HCT116 (cell line): ENCODE results near the gene KAZN. TPM values are rescaled to one million over a fixed set of nuclear protein-coding genes. Genes with fewer than 3 reads are reported as not detected.

Experiments used
- ATAC-seq: fragments of 200-7000 bp; cut with Tn5 transposase; 2 replicates; pipeline ENCODE4 v1.9.1; 2020; ENCODE audit warnings: mild to moderate bottlenecking, moderate library complexity
- BruUV-seq: library from RNA; stranded (reverse); fragments of 400-500 nt; replicated peaks from 2 replicates; lab custom pipeline; 2021; lab: Mats Ljungman, UMichigan
- CTCF ChIA-PET: fragments of 300-600 bp; sonication (Branson Sonifier 250); formaldehyde crosslinking; loops from one replicate; lab custom pipeline; 2021; ENCODE audit warnings: antibody characterized with exemption; lab: Charles Lee
- POLR2A ChIA-PET: fragments of 300-600, 350-600 bp; sonication (Branson Sonifier 250); formaldehyde crosslinking; loops from one replicate; lab custom pipeline; 2021; ENCODE audit warnings: antibody characterized with exemption; lab: Charles Lee
- RAD21 ChIA-PET, 2 experiments: fragments of 300-600 bp; sonication (Branson Sonifier 250); formaldehyde crosslinking; loops; one replicate each; lab custom pipeline; 2023; ENCODE audit warnings: low total read pairs in 2 of 2; ENCODE audit not compliant: uncharacterized antibody in 2 of 2, unreplicated experiment in 2 of 2, low non-redundant PET in 1 of 2; lab: Charles Lee
- DNase-seq: peaks from one replicate; pipeline ENCODE4 v3.0.0-alpha.2; 2010; ENCODE audit warnings: low read depth, low spot score
- H2AFZ ChIP-seq: fragments of 200-600 bp; shearing (Covaris generic), sonication (generic); 2 replicates; pipeline ENCODE4 v1.6.1; 2017; ENCODE audit warnings: low read depth, mixed run types, mixed read lengths, antibody characterized with exemption, low read length; ENCODE audit not compliant: poor library complexity, severe bottlenecking
- H3K27ac ChIP-seq: 2 replicates; pipeline ENCODE4 v1.5.1; 2012; ENCODE audit warnings: low read depth, low read length
- H3K27me3 ChIP-seq: fragments of 200-600 bp; sonication (generic); 2 replicates; pipeline ENCODE4 v1.6.1; 2016; ENCODE audit warnings: mixed run types, low read length, mixed read lengths; ENCODE audit not compliant: insufficient read depth
- H3K36me3 ChIP-seq, 2 experiments: fragments of 200-500 bp in 1 of 2; fragments of 200-600 bp in 1 of 2; sonication (Bioruptor generic) in 1 of 2; sonication (generic) in 1 of 2; 2 replicates each; pipeline versions ENCODE4 v1.5.1 to v1.6.1; 2014 to 2016; ENCODE audit warnings: low read length in 2 of 2, inconsistent platforms in 1 of 2, mixed read lengths in 1 of 2, mixed run types in 1 of 2; ENCODE audit not compliant: insufficient read depth in 2 of 2, control insufficient read depth in 1 of 2
- H3K4me1 ChIP-seq, 2 experiments: fragments of 200-600 bp in 1 of 2; sonication (generic) in 1 of 2; 2 replicates each; pipeline versions ENCODE4 v1.5.1 to v1.6.1; 2012 to 2017; ENCODE audit warnings: low read length in 2 of 2, inconsistent platforms in 1 of 2, mild to moderate bottlenecking in 1 of 2, mixed read lengths in 1 of 2, mixed run types in 1 of 2, moderate library complexity in 1 of 2; ENCODE audit not compliant: insufficient read depth in 2 of 2, control insufficient read depth in 1 of 2
- H3K4me2 ChIP-seq: fragments of 200-600 bp; sonication (generic); 2 replicates; pipeline ENCODE4 v1.6.1; 2017; ENCODE audit warnings: mixed run types, low read length, mixed read lengths
- H3K4me3 ChIP-seq, 2 experiments: fragments of 200-600 bp in 1 of 2; sonication (generic) in 1 of 2; replicated peaks in 1 of 2; 2 replicates each; pipeline ENCODE4 v1.5.1; 2011 to 2016; ENCODE audit warnings: low read length in 2 of 2, control low read depth in 1 of 2, low read depth in 1 of 2, mild to moderate bottlenecking in 1 of 2, mixed read lengths in 1 of 2, mixed run types in 1 of 2
- H3K79me2 ChIP-seq: fragments of 200-600 bp; sonication (generic); 2 replicates; pipeline ENCODE4 v1.6.1; 2017; ENCODE audit warnings: mild to moderate bottlenecking, mixed run types, low read length, moderate library complexity, mixed read lengths; ENCODE audit not compliant: insufficient read depth
- H3K9ac ChIP-seq: fragments of 200-600 bp; sonication (generic); 2 replicates; pipeline ENCODE4 v1.6.1; 2016; ENCODE audit warnings: low read length, mixed read lengths
- H3K9me2 ChIP-seq: fragments of 200-600 bp; sonication (generic), shearing (Covaris generic); 2 replicates; pipeline ENCODE4 v1.6.1; 2017; ENCODE audit warnings: mixed run types, mild to moderate bottlenecking, moderate library complexity; ENCODE audit not compliant: insufficient read depth
- H3K9me3 ChIP-seq, 2 experiments: fragments of 200-500 bp in 1 of 2; fragments of 200-600 bp in 1 of 2; sonication (Bioruptor generic) in 1 of 2; sonication (generic) in 1 of 2; 2 replicates each; pipeline ENCODE4 v1.6.1; 2014 to 2017; ENCODE audit warnings: low read length in 2 of 2, mixed read lengths in 2 of 2, inconsistent platforms in 1 of 2, low read depth in 1 of 2, mild to moderate bottlenecking in 1 of 2, mixed run types in 1 of 2, moderate library complexity in 1 of 2; ENCODE audit not compliant: control insufficient read depth in 1 of 2, insufficient read depth in 1 of 2
- H4K20me1 ChIP-seq: fragments of 200-600 bp; sonication (generic), shearing (Covaris generic); 2 replicates; pipeline ENCODE4 v1.6.1; 2017; ENCODE audit warnings: mixed run types, mild to moderate bottlenecking, moderate library complexity; ENCODE audit not compliant: insufficient read depth
- CTCF ChIP-seq, 3 experiments: fragments of 200-600 bp in 1 of 3; sonication (generic) in 1 of 3; IDR thresholded peaks in 2 of 3; conservative IDR thresholded peaks in 1 of 3; 2 replicates each; pipeline ENCODE4 v1.5.1; 2012 to 2017; ENCODE audit warnings: low read depth in 2 of 3, low read length in 2 of 3, antibody characterized with exemption in 1 of 3, borderline replicate concordance in 1 of 3, control low read depth in 1 of 3, mild to moderate bottlenecking in 1 of 3, mixed read lengths in 1 of 3, mixed run types in 1 of 3, moderate library complexity in 1 of 3; ENCODE audit not compliant: insufficient read depth in 1 of 3
- EZH2phosphoT487 ChIP-seq: fragments of 200-600 bp; IDR thresholded peaks from 2 replicates; pipeline ENCODE4 v1.6.1; 2018; ENCODE audit warnings: antibody characterized with exemption, borderline replicate concordance
- POLR2A ChIP-seq: IDR thresholded peaks from 2 replicates; pipeline ENCODE4 v1.7.0; 2011; ENCODE audit warnings: borderline replicate concordance; ENCODE audit not compliant: insufficient read depth, insufficient read length; ENCODE audit errors: extremely low read depth
- RAD21 ChIP-seq: IDR thresholded peaks from 2 replicates; pipeline ENCODE4 v1.6.1; 2012; ENCODE audit warnings: low read depth, mild to moderate bottlenecking
- SRF ChIP-seq: IDR thresholded peaks from 2 replicates; pipeline ENCODE4 v1.6.1; 2012; ENCODE audit warnings: low read depth
- intact Hi-C: fragments of 100-400 bp; cut with micrococcal nuclease; formaldehyde crosslinking; loops from 2 replicates; pipeline ENCODE4 v1.10.0; 2022
- total RNA-seq: library from RNA; stranded (reverse); gene quantifications from one replicate; pipeline ENCODE4 v1.2.1, GENCODE V29; 2021; ENCODE audit not compliant: unreplicated experiment
- TF ChIP-seq, protein P1 (sequence below): IDR thresholded peaks from 2 replicates; pipeline ENCODE4 v1.6.1; 2012
- TF ChIP-seq, protein P2 (sequence below): IDR thresholded peaks from 2 replicates; pipeline ENCODE4 v1.6.1; 2011; ENCODE audit warnings: mild to moderate bottlenecking, low read length, moderate library complexity; ENCODE audit not compliant: insufficient replicate concordance; ENCODE audit errors: extremely low read depth
- TF ChIP-seq, protein P3 (sequence below): IDR thresholded peaks from 2 replicates; pipeline ENCODE4 v1.6.1; 2012; ENCODE audit warnings: low read depth

The KAZN gene
- total RNA-seq, 1 experiment from 2014 or later, result 13.4 TPM

GRCh38 chr1:14945132-14946010 is 346.9 kb downstream of the KAZN start:
- CTCF ChIA-PET, result no interaction called here
- no TSS peak for BruUV-seq
- Histone ChIP-seq H3K27me3 (no peaks in the 10 kb centered on the region), H3K4me2 (no peak overlapping the region), H3K36me3 (no peaks in the 10 kb centered on the region), H2AFZ (no peak overlapping the region), H3K9ac (no peak overlapping the region), H4K20me1 (no peaks in the 10 kb centered on the region), H3K79me2 (peaks cover 6% of the 10 kb centered on the region), H3K9me3 (no peaks in the 10 kb centered on the region), H3K4me1 (peaks cover 4 to 21% of the 10 kb centered on the region in 2 experiments; a peak in 3 of 4 replicates), H3K4me3 (no peak overlapping the region), H3K9me2 (no peaks in the 10 kb centered on the region), H3K27ac (no peak overlapping the region)
- DNase-seq (no peak), ATAC-seq (no peak)
- POLR2A ChIA-PET, result no interaction called here
- RAD21 ChIA-PET, result no interaction called here
- intact Hi-C loops, result no loop called here
- no peak for TF ChIP-seq RAD21
- TF ChIP-seq, protein P1, sequence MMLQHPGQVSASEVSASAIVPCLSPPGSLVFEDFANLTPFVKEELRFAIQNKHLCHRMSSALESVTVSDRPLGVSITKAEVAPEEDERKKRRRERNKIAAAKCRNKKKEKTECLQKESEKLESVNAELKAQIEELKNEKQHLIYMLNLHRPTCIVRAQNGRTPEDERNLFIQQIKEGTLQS, result no peak
- TF ChIP-seq, protein P2, sequence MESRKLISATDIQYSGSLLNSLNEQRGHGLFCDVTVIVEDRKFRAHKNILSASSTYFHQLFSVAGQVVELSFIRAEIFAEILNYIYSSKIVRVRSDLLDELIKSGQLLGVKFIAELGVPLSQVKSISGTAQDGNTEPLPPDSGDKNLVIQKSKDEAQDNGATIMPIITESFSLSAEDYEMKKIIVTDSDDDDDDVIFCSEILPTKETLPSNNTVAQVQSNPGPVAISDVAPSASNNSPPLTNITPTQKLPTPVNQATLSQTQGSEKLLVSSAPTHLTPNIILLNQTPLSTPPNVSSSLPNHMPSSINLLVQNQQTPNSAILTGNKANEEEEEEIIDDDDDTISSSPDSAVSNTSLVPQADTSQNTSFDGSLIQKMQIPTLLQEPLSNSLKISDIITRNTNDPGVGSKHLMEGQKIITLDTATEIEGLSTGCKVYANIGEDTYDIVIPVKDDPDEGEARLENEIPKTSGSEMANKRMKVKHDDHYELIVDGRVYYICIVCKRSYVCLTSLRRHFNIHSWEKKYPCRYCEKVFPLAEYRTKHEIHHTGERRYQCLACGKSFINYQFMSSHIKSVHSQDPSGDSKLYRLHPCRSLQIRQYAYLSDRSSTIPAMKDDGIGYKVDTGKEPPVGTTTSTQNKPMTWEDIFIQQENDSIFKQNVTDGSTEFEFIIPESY, result no peak

DNA sequence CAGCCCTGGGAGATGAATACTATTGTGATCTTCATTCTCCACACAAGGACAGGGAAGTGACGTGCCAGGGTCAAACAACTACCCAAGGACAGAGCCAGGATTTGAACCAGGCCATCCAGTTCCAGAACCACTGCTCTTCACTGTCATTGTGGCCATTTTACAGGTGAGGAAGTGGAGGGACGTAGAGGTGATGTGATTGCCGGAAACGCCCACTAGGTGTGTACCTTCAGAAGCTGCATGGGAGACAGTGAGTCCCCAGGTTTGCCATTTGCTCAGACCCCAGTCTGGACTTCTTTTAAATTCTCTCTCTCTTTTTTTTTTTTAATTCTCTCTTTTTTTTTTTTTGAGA is 347.5 kb downstream of the KAZN start:
- TF ChIP-seq POLR2A (no peak), CTCF (IDR thresholded peaks at IDR 0.05 in 2 of 3, conservative IDR thresholded peaks at IDR 0.05 in 1 of 3; ENCODE audit: borderline replicate concordance in 1 of 3, insufficient read depth in 1 of 3, low read depth in 2 of 3, low read length in 2 of 3) (no peak), RAD21 (no peak), SRF (no peak), EZH2phosphoT487 (no peak)
- TF ChIP-seq, protein P3, sequence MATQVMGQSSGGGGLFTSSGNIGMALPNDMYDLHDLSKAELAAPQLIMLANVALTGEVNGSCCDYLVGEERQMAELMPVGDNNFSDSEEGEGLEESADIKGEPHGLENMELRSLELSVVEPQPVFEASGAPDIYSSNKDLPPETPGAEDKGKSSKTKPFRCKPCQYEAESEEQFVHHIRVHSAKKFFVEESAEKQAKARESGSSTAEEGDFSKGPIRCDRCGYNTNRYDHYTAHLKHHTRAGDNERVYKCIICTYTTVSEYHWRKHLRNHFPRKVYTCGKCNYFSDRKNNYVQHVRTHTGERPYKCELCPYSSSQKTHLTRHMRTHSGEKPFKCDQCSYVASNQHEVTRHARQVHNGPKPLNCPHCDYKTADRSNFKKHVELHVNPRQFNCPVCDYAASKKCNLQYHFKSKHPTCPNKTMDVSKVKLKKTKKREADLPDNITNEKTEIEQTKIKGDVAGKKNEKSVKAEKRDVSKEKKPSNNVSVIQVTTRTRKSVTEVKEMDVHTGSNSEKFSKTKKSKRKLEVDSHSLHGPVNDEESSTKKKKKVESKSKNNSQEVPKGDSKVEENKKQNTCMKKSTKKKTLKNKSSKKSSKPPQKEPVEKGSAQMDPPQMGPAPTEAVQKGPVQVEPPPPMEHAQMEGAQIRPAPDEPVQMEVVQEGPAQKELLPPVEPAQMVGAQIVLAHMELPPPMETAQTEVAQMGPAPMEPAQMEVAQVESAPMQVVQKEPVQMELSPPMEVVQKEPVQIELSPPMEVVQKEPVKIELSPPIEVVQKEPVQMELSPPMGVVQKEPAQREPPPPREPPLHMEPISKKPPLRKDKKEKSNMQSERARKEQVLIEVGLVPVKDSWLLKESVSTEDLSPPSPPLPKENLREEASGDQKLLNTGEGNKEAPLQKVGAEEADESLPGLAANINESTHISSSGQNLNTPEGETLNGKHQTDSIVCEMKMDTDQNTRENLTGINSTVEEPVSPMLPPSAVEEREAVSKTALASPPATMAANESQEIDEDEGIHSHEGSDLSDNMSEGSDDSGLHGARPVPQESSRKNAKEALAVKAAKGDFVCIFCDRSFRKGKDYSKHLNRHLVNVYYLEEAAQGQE, result no peak
- ChIA-PET CTCF (no interaction called here), RAD21 (no interaction called here), POLR2A (no interaction called here)
- H3K4me3 ChIP-seq, result no peak overlapping the region
- H3K4me2 ChIP-seq, result no peak overlapping the region
- no peaks in the 10 kb centered on the region for H4K20me1 ChIP-seq
- no peaks in the 10 kb centered on the region for H3K9me3 ChIP-seq
- ATAC-seq (no peak), DNase-seq (no peak)
- H2AFZ ChIP-seq, result no peak overlapping the region
- peaks cover 4 to 21% of the 10 kb centered on the region in 2 experiments; a peak in 3 of 4 replicates for H3K4me1 ChIP-seq
- H3K27me3 ChIP-seq, result no peaks in the 10 kb centered on the region
- BruUV-seq, result no TSS peak
- no peaks in the 10 kb centered on the region for H3K36me3 ChIP-seq
- no peaks in the 10 kb centered on the region for H3K9me2 ChIP-seq
- intact Hi-C loops, result no loop called here
- no peak overlapping the region for H3K27ac ChIP-seq
- no peak overlapping the region for H3K9ac ChIP-seq
- H3K79me2 ChIP-seq, result peaks cover 6% of the 10 kb centered on the region
